Skeletal muscle cell (primary cell): ENCODE measurements around the gene USP31.

ENCODE experiments used
- DNase-seq: peaks from one replicate; pipeline ENCODE4 v3.0.0-alpha.2; 2010; ENCODE audit warnings: low read depth
- H3K4me3 ChIP-seq: 2 replicates; pipeline ENCODE4 v1.5.1; 2011; ENCODE audit warnings: low read depth, mild to moderate bottlenecking, control low read depth, low read length, moderate library complexity

USP31 gene

DNA sequence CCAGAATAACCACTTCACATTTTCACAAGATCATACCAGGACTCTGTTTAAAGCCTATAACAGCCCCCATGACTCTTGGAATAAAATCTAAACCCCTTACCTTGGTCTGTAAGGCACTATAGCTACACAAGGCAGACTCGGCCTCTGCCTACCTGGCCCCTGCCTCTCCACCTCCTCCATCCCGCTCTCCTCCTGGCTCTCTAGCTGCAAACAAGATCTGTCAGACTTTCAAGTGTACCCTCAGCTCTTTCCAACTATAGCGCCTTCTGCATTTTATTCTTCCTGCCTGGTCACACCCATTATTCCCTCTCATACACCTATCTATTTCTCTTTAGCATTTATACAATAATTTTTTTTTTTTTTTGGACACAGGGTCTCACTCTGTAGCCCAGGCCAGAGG, 8.2 kb downstream of the USP31 start:
- no peak overlapping the region for H3K4me3 ChIP-seq
- no peak for DNase-seq

DNA sequence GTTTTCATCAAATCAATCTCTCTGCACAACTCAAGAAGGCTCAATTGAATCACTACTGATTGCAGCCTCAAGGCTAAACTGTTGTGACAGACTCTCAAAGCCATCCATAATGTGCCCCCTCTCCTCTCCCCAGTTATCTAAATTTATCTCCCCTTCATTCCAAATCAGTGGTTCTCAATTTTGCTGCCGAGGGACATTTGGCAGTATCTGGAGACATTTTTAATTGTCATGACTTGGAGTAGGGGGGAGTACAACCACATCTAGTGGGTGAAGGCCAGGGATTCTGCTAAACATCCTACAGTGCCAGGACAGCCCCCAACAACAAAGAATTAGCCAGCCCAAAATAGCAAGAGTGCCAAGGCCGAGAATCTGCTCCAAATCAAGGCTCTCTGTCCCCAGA, 9.1 kb downstream of the USP31 start:
- H3K4me3 ChIP-seq = no peak overlapping the region
- DNase-seq = no peak

DNA sequence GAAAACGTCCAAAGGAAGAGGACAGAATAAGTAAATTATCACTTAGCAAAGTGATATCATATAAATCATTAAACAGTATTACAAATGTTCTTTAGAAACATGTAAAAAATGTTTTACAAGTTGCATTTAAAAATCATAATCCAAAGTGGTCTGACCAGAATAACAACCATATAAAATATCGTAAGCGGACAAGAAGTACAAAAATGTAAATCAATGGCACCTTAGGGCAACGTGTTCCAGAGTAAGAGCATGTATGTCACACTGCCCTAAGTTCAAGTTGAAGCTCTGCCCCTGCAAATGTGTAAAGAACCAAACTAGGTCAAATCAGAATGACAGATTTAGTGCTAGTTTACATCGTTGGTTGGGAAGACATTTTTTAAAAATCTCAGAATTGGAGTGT, 11.4 kb downstream of the USP31 start:
- no peak overlapping the region for H3K4me3 ChIP-seq
- DNase-seq = no peak

DNA sequence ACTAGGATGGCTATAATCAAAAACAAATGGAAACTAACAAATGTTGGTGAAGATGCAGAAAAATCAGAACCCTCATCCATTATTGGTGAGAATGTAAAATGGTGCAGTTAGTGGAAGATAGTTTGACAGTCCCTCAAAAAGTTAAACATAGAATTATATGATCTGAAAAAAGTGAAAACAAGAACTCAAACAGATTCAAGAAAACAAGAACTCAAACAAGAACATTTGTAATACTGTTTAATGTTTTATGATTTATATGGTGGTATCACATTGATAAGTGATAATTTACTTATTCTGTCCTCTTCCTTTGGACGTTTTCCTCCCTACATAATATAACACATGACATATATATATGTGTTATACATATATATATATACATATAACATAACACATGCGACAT, 12.0 kb downstream of the USP31 start:
- H3K4me3 ChIP-seq = no peak overlapping the region
- no peak for DNase-seq

DNA sequence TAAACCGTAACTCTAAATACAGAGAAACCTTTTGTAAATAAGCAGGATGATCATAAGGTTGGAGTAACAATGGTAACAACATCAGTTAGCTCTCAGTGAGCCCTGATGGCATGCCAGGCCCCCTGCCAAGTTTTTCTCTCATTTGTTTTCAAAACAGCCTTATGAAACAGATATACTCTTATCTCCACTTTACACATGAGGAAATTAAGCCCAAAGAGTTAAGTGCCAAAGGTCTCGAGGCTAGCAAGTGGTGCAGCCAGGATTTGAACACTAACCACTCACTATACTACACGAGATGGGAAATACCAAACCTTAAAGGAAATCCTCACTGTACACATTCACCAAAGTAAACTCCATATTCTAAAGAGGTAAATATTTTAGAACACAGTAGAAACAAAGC, 15.0 kb downstream of the USP31 start:
- no peak for DNase-seq
- no peak overlapping the region for H3K4me3 ChIP-seq

DNA sequence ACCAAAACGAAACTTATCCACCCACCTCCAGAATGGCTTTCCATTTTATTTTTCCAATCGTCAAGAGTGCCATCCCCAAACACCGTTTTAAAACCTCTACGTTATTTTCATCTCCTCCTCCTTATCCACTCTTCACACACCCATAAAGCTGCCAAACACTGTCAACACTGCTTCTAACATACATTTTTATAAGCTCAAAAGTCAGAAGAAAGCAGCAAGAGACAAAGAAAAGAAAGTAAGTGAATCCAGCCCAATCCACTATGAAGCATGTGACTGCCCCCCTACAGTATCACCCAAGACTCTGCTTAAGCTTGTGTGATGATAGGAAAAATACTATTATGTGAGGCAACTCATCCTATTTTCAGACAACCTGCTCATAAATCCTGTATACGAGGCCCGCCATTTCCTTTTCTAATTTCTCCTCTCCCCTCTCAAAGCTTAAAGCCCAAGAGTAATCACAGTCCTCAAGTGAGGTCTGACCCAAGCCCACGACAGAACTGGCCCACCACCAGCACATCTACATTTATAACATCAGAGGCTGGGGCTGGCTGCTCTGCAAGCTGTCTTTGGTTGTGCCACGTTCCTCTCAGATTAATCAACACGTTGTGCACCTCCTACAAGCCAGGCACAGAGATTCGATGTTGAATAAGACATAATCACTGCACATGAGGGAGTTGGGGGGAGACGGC, 16.3 kb downstream of the USP31 start:
- DNase-seq = peak; percentile 30
- H3K4me3 ChIP-seq = peak overlapping the region; percentile 25

DNA sequence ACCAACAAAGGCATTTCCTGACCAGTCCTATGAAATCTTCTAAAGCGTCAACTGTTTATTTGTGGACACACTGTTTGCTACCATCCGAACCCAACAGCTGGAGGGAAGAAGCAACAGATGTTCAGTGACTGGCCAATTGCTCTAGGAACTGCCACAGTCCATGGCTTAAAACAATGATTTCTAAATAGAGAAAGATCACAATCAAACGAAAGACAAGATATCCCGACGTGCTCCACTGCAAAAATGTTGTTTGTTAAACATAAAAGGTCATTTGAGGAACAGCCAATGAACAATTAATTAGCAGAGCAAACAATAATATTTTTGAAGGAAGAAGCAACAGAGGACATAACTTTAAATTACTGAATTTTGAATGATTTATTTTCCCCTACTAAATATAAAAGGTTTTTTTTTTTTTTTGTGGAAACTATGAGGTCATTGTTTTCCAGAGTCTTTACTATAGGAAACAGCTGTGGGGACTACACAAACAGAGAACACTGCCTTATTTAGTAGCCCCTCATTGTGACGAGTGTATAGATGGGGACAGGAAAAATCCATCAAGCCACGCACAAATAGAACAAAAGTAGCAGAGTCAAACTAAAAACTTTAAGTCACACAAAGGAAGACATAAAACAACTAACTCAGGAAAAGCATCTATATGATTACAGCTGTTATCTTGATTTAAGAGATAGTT, 17.2 kb downstream of the USP31 start:
- no peak for DNase-seq
- no peak overlapping the region for H3K4me3 ChIP-seq

DNA sequence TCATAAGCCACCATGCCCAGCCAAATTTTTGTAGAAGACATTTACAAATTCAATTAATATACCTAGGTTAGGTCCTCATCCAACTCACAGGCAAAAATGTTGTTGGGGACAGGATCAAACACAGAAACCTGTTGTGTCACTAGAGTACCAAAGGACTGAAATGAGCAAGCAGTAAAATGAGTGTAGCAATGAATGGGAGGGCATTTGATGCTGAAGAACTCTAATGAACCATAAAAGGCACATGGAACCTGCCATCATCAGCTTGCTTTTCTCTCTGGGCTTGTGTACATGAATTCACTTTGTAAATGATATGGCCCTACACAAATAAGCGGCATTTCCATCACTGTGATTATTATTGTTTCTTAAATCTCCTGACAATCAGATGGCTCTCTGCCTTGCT, 17.8 kb downstream of the USP31 start:
- no peak for DNase-seq
- no peak overlapping the region for H3K4me3 ChIP-seq

DNA sequence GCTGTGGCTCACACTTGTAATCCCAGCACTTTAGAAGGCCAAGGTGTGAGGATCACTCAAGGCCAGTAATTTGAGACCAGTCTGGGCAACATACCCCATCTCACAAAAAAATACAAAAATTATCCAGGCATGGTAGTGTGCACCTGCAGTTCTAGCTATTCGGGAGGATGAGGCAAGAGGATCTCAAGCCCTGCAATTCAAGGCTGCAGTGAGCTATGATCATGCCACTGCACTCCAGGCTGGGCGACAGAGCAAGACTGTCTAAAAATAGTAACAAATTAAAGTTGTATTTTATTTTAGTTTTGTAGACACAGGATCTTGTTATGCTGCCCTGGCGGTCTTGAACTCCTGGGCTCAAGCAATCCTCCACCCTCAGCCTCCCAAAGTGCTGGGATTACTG, 18.2 kb downstream of the USP31 start:
- DNase-seq = no peak
- no peak overlapping the region for H3K4me3 ChIP-seq

DNA sequence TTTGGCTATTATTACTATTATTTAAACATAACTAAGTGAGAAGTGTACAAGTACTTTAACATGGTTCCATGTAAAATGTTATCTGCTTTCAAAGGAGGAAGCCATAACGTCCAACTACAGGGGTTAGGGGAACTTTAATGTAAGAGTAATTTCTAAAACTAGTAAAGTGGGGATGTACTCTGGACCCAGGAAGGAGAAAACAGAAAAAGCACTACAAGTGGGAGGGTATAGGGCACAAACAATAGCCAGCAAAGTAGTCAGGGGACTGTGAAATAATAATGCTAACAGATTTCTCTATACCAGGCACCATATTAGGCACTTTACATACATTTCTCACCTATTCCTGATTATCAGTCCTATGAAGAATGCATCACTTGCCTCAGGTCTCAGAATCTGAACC, 19.6 kb downstream of the USP31 start:
- DNase-seq = no peak
- H3K4me3 ChIP-seq = no peak overlapping the region

DNA sequence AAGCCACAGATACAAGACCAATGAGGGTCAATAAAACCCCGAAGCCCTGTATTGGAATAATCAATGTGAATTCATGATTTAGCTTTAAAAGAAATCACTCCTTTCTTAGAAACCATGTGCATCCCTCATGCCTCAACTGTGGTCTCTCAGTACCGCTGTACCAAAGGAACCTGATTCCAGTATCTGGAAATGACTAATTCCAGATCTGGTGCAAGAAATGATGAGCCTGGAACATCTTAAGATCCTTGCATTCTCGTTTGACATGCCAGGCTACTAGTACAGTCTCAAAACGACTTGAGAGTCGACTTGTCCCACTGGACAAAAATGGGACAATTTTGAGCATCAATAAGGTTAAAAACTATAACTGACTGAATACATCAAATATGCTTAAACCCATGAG, 21.2 kb downstream of the USP31 start:
- DNase-seq = no peak
- no peak overlapping the region for H3K4me3 ChIP-seq

DNA sequence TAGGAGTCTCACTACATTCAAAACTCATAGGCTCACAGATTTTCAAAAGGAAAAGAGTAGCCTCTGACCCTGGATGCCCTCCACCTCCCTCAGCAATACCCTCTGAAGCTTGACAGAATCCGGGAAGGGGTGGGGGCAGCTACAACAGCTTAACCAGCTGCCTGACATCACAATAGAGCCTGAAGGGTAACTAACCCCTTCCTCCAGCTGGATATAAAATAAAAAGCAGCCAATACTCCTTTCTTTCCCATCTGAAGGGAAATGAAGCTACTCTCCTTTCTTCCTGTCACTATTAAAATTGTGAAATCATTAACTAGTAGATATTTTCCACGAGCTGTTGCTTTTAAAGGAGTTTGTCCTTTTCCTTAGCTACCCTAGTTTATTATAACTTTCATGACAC, 24.0 kb downstream of the USP31 start:
- no peak overlapping the region for H3K4me3 ChIP-seq
- no peak for DNase-seq

DNA sequence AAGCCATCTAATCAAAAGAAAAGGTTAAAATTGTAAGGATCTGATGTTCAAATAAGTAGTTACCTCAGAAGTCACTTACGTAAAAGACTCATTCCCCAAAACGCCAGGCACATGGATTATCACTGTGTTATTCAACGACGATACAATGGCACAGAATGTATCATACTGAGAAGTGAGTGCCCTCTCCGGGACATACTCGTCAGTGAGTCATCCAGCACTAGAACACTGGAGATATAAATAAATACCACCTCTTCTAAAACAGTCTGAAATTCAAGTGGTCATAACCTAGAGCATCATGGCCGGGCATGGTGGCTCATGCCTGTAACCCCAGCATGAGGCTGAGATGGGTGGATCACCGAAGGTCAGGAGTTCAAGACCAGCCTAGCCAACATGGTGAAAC, 24.9 kb downstream of the USP31 start:
- peak; percentile 83 for DNase-seq
- no peak overlapping the region for H3K4me3 ChIP-seq

DNA sequence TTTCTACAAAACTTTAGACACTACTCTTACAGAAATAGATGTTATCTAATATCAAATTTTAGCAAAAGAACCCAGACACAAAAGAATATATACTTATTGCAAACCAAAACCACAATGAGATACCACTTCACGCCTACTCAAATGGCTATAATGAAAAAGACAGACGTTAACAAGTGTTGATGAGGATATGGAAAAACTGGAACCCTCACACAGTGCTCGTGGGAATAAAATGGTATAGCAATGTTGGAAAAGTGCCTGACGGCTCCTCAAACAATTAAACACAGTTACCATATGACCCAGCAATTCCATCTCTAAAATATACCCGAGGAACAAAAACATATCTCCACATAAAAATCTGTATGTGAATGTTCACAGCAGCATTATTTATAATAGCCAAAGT, 27.1 kb downstream of the USP31 start:
- H3K4me3 ChIP-seq = no peak overlapping the region
- DNase-seq = no peak

DNA sequence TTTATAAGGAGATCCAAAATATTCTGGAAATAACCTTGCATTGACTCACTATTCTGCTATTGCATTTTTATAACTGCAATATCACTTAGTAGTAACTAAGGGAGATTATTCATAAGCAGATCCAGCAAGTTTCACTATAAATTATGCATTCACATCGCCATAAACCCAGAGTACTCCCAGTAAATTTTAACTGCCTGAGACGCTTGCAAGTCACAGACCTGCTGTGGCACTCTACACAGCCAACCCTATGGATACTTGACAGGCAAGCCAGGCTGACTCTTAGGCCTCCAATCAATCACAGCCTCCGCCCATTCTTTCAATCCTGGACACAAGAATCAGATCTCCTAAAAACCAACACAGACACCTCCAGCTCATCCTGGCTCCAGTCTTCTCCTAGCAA, 28.2 kb downstream of the USP31 start:
- no peak for DNase-seq
- H3K4me3 ChIP-seq = no peak overlapping the region

DNA sequence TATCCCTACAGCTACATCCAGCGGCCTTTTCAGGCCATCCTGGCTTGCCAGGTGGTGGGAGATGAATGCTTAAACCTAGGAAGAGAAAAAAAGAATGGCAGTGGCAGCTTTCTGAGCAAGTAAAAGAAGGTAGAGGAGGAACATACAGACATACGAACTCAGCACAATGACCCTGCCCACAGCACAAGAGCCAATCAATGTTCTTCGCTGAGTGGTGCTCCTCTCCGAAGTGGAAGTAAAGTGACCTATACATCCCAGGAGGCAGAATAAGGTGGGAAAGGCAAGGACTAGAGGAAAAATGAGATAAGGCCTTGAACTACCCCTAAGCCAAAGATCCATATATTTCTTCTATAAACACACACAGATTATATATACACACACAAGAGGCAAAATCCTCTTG, 28.7 kb downstream of the USP31 start:
- no peak for DNase-seq
- no peak overlapping the region for H3K4me3 ChIP-seq

DNA sequence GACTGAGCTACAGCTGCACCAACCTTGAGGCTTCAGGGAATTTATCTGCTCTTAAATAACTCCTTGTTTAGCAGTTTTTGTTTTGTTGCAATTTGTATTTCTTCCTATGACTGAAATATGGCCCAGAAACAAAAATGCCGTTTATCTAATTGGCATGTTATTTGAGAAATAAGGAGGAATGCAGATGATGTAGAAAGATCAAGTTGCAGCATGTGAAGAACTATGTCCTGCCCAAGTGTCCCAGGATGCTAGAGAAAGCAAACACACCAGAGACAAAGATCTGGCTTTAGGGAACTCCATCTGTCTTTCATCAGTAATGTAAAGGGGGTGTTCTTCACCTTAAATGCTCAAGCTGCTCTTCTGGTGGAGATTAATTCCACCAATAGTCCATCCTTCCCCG, 29.7 kb downstream of the USP31 start:
- peak; percentile 45 for DNase-seq
- no peak overlapping the region for H3K4me3 ChIP-seq

DNA sequence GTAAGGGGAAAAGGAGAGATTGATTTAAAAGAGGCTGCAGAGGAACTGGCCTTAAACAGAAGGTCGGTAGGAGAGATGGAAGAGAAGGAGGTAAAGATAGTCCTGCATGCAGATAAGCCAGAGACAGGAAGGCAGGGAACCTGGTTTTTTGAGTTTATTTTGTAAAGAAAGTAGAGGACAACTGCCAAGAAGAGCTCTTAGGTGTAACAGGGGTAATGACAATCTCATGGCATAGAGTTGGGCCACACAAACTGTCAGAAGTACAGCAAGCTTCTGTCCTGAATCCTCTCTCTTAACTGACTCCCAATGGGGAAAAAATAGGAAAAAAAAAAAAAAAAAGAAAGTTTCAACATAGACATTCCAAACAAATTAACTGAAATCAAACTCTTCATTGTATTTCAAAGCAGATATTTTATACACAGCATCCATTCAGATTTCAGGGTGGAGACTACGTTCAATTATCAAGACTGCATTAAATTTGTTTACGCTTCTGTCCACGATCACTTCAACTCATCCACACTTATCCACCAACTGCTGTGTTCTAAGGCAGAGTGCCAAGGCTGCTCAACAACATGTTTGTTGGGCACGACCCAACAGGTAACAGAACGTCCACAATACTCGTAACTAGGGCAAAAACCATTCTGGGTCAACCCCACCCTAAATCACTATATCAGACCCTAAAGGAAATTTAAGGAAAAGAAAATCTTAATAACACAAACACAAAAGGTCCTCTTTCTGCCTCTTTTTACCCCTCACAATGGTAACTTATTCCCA, 34.9 kb downstream of the USP31 start:
- DNase-seq = no peak
- H3K4me3 ChIP-seq = no peak overlapping the region

DNA sequence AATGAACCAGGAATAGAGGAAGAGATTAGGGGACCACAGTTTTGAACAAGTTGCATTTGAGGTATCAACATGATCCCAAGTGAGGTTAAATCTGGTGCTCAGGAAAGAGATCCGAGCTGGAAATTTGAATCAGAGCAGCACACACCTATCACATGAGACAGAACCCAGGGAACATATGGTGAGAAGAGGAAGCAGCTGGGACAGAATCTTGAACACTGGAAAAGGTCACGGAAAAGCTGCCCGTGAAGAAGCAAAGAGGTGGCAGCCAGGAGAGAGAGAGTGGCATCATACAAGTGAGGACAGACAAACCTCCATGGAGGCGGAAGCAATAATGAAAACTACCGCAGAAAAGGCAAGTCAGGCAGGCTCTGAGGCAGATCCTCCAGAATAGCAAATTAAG, 36.1 kb downstream of the USP31 start:
- H3K4me3 ChIP-seq = no peak overlapping the region
- DNase-seq = no peak

DNA sequence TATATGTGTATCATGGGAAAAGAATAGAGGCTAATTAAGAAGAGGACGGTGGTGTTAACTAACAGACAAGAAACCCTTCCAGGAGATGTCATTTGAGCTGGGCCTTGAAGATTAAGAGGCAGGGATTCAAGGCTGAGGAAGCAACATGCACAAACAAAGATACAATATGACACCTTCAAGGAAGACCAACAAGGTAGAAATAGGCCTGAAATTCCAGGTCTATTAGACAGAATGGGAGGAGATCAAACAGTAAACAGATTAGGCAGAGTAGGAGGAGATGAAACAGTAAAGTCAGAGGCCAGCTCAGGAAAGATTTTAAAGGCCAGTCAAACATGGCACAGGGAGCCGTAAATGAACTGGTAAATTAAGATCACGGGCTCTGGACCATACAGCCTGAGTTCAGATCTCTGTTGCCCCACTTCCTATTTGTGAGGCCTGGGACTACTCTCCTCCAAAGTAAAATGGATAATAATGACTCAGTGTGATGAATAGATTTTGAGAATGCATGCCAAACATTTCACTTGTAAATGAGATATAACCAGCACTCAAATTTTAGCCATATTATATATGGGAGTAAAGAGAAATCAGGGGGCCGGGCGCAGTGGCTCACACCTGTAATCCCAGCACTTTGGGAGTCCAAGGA, 38.9 kb downstream of the USP31 start:
- no peak overlapping the region for H3K4me3 ChIP-seq

More for the DNA sequence above, 38.9 kb downstream of the USP31 start:
- DNase-seq = no peak
